HG02763 (cell line): ENCODE data around the gene REM2.

ENCODE experiments used
- ATAC-seq: cut with Tn5 transposase; IDR thresholded peaks from one replicate; pipeline ENCODE4 v1.9.1; 2021; ENCODE audit warnings: mild to moderate bottlenecking, moderate library complexity; ENCODE audit not compliant: unreplicated experiment

REM2 gene

GRCh38 chr14:22883173-22883976 lies at the start of gene REM2:
Gene REM2, plus strand, starts transcription at chr14:22883222. Its CDS starts 66 bp downstream, at chr14:22883288.
- ATAC-seq: no peak

GRCh38 chr14:22835505-22835904 lies 47.5 kb upstream of the REM2 start:
- ATAC-seq: no peak

- no peak for ATAC-seq
Measured at GRCh38 chr14:22836301-22837113, 46.5 kb upstream of the REM2 start, which contains the start of gene MMP14. Gene MMP14, plus strand, starts transcription at chr14:22836585. Its CDS starts 233 bp downstream, at chr14:22836818.

DNA sequence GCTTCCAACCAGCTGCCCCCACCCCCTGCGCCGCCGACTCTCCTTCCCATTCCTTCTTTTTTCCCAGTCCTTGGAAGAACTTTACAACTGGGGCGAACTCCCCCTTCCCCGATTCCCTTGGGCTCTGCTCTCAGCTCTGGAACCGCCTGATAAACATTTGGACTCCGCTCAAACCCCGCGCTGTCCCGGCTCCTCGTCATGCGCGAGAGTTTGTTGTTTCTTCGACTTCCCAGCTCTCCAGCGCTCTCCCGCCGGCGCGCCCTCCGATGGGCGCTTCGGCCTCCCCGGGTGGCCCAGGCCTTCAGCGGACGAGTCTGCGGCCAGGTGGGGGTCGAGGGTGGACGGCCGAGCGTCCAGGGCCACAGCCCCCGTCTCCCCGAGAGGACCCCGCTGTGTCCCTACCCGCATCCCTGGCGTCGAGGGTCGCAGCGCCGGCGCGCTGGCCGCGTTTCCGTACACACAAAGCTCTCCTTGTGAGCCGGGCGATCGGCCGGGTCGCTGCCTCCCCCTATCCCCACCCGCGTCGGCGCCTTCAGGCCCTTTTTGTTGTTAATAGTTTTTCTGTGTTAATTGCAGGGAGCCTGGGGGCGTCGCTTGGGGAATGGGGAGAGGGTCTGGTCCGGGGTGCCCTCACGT lies 45.8 kb upstream of the REM2 start:
- ATAC-seq: no peak

- no peak for ATAC-seq
Measured at GRCh38 chr14:22837750-22838538, 45.1 kb upstream of the REM2 start.

DNA sequence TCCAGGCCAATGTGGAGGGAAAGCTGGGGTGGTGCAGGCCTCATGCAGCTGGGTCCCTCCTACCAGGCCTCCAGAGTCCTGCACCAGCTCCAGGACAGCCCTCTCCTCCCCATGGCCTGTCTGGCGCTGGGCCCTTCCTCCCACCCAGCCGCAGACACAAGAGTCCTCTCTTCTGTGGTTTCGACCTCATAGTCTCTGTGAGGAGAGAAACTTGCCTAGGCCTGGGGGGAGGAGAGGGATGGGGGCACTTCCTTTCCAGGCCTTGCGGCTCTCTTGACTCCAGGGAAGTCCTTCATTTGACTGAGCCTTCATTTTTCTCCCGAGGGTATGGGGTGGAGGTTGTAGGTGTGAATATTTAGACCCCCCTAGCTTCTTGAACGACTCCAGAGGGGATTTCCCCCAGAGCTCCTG lies 44.4 kb upstream of the REM2 start:
- ATAC-seq: no peak

- no peak for ATAC-seq
Measured at GRCh38 chr14:22839159-22839779, 43.8 kb upstream of the REM2 start.

- ATAC-seq: no peak
Measured at GRCh38 chr14:22841311-22841710, 41.7 kb upstream of the REM2 start.

DNA sequence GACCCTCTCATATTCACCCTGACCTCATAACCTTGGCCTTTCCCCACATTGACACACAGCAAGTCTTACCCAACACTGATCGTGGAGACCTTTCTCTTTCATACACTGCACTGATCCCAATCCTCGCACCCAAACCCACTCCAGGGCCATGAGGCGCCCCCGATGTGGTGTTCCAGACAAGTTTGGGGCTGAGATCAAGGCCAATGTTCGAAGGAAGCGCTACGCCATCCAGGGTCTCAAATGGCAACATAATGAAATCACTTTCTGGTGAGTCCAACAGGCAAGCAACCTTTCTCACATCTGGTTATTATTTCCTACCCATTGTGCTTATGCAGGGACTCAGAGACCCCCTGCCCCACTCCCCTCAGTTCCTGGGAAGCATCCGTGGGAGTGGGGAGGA lies 41.3 kb upstream of the REM2 start:
- no peak for ATAC-seq

DNA sequence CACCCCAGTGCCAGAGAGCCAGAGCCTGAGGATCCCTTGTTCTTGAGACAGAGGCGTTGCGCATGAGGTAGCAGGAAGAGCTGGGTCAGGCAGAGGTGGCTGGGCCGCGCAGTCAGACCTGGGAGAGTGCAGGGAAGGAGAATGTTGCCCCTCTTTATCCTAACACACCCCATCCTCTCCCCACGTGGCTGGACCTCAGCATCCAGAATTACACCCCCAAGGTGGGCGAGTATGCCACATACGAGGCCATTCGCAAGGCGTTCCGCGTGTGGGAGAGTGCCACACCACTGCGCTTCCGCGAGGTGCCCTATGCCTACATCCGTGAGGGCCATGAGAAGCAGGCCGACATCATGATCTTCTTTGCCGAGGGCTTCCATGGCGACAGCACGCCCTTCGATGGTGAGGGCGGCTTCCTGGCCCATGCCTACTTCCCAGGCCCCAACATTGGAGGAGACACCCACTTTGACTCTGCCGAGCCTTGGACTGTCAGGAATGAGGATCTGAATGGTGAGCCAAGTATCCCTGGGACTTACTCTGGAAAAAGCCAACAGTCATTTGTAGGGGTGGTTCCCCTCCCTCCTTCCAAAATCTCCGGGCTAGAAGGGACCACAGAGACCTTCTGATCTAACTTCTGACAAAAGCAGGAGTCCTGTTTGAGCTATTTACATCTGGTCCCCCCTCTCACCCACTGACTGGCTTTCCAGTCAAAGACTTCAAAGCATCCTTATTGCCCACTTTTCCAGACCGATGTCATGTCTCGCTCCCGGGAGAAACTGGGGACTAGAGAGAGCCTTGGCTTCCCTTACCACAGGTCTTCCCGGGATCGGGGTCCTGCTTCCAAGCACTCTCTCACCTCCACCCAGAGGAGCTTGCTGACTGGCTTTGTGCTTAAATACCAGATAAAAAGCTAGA lies 40.6 kb upstream of the REM2 start:
- ATAC-seq: no peak

DNA sequence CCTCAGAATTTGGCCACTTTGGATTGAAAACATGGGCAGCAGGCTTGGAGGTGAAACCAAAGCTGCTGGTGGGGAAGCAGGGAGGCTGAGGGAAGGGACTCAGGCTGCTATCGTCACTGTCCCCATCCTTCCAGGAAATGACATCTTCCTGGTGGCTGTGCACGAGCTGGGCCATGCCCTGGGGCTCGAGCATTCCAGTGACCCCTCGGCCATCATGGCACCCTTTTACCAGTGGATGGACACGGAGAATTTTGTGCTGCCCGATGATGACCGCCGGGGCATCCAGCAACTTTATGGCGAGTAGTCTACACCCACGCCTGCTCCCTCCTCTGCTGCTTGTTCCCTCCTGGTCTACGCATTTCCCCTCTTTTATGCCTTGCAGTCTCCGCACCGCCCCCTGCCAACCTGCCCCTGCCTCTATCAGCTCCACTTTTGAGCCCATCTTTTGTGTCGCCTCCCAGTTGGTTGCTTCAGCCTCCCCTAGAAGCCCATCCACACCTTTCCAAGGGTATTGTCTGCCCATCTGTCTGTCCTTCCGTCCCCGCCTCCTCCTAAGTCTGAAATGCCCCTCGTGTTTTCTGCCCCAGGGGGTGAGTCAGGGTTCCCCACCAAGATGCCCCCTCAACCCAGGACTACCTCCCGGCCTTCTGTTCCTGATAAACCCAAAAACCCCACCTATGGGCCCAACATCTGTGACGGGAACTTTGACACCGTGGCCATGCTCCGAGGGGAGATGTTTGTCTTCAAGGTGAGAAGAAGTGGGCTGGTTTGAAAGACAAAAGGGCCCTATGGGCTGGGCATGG lies 39.7 kb upstream of the REM2 start:
- no peak for ATAC-seq

DNA sequence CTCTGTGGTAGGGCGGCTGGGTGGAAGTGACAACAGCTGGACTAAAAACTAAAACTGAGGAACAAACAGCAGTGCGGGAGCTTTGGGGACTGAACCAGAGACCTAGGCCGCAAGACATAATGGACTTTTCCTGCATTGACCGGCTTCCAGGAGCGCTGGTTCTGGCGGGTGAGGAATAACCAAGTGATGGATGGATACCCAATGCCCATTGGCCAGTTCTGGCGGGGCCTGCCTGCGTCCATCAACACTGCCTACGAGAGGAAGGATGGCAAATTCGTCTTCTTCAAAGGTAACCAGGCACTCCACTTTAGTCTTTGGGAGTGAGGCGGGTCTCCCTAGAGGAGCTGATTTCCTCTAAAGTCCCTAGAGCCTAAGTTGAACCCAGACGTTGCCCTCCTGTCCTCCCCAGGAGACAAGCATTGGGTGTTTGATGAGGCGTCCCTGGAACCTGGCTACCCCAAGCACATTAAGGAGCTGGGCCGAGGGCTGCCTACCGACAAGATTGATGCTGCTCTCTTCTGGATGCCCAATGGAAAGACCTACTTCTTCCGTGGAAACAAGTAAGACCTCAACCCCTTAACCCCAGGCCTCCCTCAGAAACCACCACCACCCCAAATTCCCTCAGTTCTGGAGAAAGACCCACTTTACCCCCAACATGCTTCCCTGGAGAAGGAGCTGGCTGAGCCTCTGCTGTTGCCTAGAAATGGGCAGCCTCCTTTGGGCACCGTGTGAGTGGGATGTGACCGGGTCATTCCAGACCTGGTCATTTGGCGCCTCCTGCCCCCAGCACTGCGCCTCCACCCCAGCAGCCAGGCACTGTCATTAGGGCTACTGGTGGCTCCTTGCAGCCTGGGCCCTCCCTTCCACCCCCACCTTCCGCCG lies 38.6 kb upstream of the REM2 start:
- no peak for ATAC-seq

DNA sequence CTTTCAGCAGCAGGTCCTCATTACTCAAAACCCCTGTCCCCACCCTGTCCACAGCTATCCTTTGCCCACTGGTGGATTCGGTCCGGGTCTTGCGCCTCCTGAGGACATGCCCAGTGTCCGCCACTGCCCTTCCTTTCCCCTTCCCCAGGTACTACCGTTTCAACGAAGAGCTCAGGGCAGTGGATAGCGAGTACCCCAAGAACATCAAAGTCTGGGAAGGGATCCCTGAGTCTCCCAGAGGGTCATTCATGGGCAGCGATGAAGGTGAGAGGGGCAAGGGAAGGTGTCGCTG lies 38.0 kb upstream of the REM2 start:
- no peak for ATAC-seq

GRCh38 chr14:22845821-22846625 lies 37.0 kb upstream of the REM2 start:
- ATAC-seq: no peak

DNA sequence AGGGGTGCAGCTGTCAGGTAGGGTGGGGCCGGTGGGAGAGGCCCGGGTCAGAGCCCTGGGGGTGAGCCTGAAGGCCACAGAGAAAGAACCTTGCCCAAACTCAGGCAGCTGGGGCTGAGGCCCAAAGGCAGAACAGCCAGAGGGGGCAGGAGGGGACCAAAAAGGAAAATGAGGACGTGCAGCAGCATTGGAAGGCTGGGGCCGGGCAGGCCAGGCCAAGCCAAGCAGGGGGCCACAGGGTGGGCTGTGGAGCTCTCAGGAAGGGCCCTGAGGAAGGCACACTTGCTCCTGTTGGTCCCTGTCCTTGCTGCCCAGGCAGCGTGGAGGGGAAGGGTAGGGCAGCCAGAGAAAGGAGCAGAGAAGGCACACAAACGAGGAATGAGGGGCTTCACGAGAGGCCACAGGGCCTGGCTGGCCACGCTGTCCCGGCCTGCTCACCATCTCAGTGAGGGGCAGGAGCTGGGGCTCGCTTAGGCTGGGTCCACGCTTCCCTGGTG lies 36.2 kb upstream of the REM2 start:
- no peak for ATAC-seq

- no peak for ATAC-seq
Measured at GRCh38 chr14:22847661-22848341, 35.2 kb upstream of the REM2 start.
